GM18867 (cell line): ENCODE results near the gene FRMD8.

ENCODE experiments used
- ATAC-seq: cut with Tn5 transposase; IDR thresholded peaks from one replicate; pipeline ENCODE4 v1.9.1; 2021; ENCODE audit warnings: mild to moderate bottlenecking, moderate library complexity; ENCODE audit not compliant: unreplicated experiment

FRMD8 gene

DNA sequence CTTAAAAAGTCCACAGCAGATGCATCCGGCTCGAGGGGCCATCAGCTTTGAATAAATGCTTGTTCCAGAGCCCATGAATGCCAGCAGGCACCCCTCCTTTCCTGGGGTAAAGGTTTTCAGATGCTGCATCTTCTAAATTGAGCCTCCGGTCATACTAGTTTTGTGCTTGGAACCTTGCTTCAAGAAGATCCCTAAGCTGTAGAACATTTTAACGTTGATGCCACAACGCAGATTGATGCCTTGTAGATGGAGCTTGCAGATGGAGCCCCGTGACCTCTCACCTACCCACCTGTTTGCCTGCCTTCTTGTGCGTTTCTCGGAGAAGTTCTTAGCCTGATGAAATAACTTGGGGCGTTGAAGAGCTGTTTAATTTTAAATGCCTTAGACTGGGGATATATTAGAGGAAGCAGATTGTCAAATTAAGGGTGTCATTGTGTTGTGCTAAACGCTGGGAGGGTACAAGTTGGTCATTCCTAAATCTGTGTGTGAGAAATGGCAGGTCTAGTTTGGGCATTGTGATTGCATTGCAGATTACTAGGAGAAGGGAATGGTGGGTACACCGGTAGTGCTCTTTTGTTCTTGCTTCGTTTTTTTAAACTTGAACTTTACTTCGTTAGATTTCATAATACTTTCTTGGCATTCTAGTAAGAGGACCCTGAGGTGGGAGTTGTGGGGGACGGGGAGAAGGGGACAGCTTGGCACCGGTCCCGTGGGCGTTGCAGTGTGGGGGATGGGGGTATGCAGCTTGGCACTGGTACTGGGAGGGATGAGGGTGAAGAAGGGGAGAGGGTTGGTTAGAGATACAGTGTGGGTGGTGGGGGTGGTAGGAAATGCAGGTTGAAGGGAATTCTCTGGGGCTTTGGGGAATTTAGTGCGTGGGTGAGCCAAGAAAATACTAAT, 38.0 kb downstream of the FRMD8 start:
- ATAC-seq = no peak

GRCh38 chr11:65425105-65425970, 38.9 kb downstream of the FRMD8 start:
- ATAC-seq = no peak

DNA sequence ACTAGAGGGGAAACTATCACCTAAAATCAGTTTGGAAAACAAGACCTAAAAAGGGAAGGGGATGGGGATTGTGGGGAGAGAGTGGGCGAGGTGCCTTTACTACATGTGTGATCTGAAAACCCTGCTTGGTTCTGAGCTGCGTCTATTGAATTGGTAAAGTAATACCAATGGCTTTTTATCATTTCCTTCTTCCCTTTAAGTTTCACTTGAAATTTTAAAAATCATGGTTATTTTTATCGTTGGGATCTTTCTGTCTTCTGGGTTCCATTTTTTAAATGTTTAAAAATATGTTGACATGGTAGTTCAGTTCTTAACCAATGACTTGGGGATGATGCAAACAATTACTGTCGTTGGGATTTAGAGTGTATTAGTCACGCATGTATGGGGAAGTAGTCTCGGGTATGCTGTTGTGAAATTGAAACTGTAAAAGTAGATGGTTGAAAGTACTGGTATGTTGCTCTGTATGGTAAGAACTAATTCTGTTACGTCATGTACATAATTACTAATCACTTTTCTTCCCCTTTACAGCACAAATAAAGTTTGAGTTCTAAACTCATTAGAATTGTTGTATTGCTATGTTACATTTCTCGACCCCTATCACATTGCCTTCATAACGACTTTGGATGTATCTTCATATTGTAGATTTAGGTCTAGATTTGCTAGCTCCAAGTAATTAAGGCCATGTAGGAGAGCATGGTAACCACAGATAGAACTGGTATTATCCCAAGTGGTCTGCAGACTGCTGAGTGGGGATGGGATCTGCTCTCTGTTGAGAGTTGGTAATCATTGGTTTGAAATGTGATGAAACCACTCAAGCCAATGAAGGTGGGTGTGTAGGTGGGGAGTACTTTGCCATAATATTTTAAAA, 39.8 kb downstream of the FRMD8 start:
- no peak for ATAC-seq

DNA sequence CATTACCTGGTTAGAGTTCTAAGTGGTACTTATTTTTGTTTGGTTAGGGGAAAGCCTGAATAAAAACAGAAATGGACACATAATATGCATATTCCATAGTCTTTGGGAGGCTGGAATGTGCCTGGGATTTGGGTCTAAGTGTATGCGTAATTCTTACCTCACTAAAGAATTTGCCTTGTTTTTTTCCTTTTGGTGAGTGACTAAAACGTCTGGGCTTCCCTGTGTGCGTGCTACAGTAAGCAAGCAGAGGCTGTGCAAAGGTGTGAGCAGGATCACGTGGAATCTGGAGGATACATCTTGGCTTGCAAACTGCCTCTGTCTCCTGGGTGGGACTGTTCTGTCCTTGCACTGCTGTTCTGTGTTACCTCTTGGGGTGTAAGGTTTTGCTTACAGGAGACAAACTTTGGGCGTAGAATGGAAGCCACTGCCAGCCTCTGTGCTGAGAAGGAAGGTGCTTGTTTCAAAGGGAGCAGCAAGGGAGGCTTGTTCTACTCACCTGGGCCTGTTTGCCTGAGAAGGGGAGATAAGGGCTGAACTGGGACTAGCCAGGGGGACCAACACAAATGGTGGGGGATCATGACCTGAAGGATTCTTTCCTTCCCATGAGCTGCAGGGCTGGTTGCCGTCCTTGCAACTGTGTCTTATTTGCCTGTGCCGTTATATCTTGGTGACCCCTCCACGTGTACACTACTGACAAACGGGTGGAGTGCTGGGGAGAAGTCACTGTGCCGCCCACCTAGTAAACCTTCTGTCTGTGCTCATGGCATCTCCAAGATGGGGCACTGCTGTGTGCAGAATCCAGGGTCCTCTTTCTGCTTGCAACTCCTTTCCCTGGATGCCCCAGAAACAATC, 40.6 kb downstream of the FRMD8 start:
- ATAC-seq = no peak

DNA sequence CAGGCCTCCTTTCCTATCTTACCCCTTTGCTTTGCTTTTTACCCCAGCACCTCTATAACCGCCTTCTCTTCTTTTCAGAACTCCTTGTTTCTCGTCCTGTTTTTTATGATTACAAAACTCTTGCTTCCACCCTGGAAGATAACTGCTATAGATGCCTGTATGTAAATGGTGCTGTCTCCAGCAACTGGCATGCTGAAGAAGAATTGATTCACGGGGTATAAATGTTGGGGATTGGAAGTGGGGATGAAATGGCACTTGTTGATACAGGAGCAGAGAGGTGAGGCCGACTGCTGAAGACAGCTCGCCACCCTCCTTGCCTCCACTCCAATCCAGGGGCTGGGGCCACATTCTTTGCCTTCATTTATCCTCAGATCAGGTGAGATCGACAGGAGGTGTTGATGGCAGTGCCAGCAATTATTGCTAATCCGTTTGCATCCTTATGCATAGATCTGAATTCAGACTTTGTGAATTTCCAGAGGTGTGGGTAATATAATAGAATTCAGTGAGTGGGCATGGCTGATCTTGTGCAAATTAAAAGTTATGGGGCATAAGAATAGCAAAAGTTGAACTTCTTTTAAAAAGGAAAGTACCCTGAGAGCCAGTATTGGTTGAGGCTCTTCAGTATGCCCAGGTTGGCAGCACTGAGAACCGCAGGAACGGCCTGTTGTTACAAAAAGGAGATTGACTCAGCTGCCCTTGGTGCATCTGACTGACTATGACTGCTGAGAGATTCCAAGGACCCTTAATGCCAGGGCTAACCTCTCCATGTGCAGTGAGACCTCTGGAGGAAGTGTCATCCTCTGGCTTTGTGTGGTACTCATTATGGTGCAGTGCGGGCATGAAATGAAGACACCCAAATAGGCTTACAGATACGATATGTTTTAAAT, 41.5 kb downstream of the FRMD8 start:
- ATAC-seq = no peak

GRCh38 chr11:65428578-65429067, 42.2 kb downstream of the FRMD8 start:
- no peak for ATAC-seq

DNA sequence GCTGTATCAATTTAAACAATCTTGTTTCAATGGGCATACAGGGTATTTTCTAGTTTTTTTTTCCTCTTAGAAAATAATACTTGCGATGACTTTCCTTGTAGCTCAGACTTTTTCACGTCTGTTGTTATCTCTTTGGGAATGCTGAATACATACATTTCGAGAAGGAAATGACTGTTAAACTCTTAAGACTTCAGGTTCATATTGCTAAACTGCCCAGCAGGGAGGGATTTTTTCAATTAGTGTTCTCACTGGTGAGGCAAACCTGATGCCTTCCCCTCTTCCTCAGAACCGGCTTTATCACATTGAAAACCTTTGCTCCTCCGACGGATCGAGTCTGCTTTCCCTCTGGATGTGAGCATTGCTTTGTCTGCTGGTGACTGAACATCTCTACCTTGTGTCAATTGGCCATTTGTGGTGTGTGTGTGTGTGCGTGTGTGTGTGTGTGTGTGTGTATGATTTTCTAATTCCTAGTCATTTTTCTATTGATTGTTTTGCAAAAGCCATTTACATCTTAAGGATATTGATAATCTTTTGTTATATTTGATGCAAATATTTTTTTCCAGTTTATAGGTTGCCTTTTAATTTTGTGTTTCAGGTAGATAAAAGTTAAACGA, 42.7 kb downstream of the FRMD8 start:
- ATAC-seq = no peak

DNA sequence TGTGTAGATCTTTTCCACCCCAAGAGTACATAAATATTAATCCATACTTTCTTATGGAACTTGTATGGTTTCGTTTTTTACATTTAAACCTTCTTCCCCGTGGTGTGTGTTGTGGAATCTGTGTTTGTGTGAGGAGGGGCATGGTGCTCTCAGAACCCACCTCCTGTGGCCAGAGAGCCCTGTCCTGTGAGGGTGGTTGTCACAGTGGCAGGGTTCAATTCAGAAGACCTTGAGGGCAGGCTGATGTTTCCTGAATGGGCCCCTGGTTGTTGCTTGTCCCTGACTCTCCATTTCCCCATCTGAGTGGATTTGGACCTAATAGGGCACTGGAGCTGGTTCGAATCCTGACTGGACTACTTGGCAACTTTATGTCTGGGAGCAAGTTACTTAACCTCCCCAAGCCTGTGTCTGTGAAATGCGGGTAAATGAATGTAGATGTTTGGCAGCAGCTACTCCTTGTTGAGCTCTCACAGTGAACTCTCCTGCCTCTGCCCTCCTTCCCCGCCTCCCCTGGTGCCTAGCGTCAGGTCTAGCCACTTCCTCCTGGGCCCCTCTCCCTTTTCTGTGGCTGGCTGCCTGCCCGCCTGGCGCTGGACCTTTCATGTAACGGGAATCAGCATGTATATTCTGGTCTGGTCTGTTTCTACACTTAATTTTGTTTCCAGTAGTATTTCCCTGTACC, 43.4 kb downstream of the FRMD8 start:
- no peak for ATAC-seq

DNA sequence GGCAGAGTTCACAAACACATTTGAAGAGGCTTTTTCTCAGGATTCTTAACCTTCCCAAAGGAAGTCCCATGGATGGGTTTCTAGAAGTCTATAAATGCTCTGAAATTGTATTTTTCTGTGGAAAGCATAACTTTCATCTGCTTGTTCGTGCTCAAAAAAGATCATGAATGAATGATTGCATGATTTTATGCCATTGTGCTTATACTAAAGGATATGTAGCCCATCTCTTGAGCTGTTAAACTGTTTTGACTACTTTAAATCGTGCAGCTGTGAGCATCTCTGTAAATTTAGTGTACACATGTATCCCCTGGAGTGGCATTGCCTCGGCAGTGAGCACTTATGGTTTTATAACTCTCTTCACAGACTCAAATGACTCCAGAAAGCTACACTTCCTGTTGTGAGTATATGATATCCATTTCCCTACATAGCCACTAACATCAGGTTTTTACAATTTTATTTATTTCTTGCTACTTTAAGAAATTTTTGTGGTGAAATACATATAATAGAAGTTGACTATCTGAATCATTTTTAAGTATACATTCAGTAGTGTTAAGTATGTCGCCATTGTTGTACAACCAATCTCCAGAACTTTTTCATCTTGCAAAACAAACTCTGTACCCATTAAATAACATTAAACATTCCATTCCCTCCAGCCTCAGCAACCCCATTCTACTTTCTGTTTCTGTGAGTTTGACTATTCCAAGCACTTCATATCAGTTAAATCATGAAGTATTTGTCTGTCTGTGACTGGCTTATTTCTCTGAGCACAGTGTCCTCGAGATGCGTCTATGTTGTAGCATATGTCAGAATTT, 44.2 kb downstream of the FRMD8 start:
- ATAC-seq = no peak

DNA sequence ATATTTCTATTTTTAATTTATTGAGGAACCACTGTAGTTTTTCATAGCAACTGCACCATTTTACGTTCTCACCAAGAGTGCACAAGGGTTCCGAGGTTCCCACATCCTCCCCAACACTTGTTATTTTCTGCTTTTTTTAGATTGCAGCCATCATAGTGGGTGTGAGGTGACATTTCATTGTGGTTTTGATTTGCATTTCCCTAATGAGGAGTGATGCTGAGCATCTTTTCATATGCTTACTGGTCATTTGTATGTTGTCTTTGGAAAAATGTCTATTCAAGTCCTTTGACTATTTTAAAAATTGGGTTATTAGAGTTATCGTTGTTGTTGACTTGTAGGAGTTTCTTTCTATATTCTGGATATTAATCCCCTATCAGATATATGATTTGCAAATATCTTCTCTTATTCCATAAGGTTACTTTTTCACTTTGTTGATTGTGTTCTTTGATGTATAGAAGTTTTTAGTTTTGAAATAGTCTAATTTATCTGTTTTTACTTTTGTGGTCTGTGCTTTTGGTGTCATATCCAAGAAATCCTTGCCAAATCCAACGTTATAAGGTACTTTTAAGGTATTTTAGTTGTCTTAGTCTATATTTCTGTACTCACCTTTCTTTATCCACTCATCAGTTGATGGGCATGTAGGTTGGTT, 45.1 kb downstream of the FRMD8 start:
- peak; percentile 30 for ATAC-seq

DNA sequence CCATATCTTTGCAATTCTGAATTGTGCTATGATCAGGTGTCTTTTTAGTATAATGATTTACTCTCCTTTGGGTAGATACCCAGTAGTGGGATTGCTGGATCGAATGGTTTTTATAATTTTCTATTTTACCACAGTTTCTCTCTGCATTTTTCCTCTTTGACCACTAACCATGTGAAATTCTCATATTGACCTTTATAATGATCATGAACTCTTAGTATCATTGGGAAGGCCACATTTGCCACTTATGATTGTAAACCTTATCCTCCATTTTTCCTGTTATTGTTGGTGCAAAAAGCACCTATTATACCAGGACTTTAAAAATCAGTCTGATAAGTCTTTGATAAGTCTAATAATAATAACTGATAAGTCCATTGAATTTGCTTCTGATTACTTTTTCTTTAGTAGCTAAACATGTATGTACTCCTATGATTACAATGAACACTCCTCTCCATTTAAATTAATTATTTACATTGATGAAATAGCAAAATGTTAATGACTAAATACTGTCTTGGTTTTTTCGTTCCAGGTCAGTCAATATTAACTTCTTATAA, 45.7 kb downstream of the FRMD8 start:
- no peak for ATAC-seq

DNA sequence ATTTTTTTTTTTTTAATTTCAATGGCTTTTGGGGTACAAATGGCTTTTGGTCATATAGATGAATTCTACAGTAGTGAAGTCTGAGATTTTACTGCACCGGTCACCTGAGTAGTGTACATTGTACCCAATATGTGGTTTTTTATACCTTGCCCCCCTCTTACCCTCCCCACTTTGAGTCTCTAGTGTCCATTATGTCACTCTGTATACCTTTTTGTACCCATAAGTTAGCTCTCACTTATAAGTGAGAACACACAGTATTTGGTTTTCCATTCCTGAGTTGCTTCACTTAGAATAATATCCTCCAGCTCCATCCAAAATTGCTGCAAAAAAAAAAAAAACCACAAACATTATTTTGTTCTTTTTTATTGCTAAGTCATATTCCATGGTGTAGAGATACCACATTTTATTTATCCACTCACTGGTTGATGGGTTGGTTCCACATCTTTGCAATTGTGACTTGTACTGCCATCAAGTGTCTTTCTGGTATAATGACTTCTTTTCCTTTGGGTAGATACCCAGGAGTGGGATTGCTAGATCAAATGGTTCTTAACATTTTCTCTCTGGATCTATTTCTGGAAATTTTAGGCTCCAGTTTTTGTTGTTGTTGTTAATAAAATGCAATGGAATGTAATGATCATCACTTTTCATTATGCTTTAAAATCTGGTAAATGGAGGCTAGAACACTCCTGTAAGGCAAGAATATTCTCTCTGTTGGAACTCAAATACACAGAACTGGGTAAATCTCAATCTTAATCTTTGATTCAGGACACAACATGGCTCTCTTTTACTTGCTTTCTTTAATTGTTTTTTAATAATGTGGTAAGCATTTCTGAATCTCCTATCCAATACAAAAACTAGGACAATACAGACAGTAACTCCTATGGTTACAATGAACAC, 46.5 kb downstream of the FRMD8 start:
- no peak for ATAC-seq

- ATAC-seq = no peak
Measured at GRCh38 chr11:65433657-65434056, 47.2 kb downstream of the FRMD8 start.

GRCh38 chr11:65434057-65434666, 47.7 kb downstream of the FRMD8 start:
- no peak for ATAC-seq
